ENCODE data around the gene CACNA1I. TPM values are rescaled to one million over a fixed set of nuclear protein-coding genes. Genes with fewer than 3 reads are reported as not detected.

Gene CACNA1I
- total and polyA plus RNA-seq, 2 experiments from 2014 or later, result 0.42 to 2.4 TPM

DNA sequence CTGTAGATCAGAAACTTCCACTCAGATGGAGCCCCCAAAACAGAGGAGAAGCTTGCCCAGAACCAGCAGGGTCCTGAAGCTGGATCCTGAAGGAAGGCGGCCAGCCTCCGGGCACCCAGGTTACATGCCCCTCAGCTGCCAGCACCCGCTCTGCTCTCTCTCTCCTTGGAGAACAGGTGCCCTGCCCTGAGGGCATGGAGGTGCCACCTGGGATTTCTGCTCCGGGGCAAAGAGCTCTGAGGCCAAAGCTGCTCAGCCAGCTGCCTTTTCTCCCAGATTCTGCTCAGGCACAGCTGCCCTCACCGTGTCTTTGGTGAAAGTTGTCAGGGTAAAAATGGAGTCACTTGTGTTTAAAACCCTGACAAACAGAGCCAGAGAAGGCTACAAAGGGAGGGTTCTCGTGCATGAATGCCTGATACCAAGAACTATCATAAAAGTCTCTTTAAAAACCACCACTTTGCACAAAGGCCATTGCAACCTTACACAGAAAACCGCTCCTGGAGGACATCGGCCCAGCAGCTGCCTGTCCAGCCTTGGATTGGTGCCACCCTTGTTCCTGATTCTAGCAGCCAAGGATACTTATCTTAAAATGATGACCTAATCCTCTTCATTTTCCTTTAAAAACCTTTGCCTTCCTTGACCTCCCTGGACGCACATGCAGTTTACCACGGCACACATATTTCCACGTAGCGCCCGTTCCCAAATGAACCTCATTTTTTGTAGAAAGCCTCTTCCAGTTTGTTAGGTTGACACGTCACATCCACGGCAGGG lies 140.0 kb downstream of the CACNA1I start:
- Histone ChIP-seq H3K27ac (ENCODE audit: low read depth) (no peak overlapping the region), H2AFZ (no peak overlapping the region), H4K20me1 (replicated peaks; ENCODE audit: insufficient read depth) (no peaks in the 10 kb centered on the region), H3F3A (replicated peaks; ENCODE audit: low read depth) (no peaks in the 10 kb centered on the region), H3K36me3 (ENCODE audit: insufficient read depth) (no peaks in the 10 kb centered on the region), H3K4me3 (no peak overlapping the region), H3K9me2 (ENCODE audit: insufficient read depth) (no peaks in the 10 kb centered on the region), H3K4me1 (ENCODE audit: insufficient read depth) (no peaks in the 10 kb centered on the region), H3K79me2 (replicated peaks; ENCODE audit: insufficient read depth) (no peaks in the 10 kb centered on the region), H3K4me2 (no peak overlapping the region), H3K27me3 (ENCODE audit: insufficient read depth) (no peaks in the 10 kb centered on the region)
- H3K9me3 Mint-ChIP-seq, result no peaks in the 10 kb centered on the region
- DNase-seq (ENCODE audit: low spot score) (no peak), ATAC-seq (no peak)
- no peak for TF ChIP-seq EZH2 (IDR thresholded peaks at IDR 0.05; ENCODE audit: low read depth, unreplicated experiment)
- TF ChIP-seq NANOG (IDR thresholded peaks at IDR 0.05; ENCODE audit: borderline replicate concordance), result no peak
- TF ChIP-seq ZNF462 (CRISPR knock-in tag; IDR thresholded peaks at IDR 0.05), result no peak
- TF ChIP-seq, protein P1, sequence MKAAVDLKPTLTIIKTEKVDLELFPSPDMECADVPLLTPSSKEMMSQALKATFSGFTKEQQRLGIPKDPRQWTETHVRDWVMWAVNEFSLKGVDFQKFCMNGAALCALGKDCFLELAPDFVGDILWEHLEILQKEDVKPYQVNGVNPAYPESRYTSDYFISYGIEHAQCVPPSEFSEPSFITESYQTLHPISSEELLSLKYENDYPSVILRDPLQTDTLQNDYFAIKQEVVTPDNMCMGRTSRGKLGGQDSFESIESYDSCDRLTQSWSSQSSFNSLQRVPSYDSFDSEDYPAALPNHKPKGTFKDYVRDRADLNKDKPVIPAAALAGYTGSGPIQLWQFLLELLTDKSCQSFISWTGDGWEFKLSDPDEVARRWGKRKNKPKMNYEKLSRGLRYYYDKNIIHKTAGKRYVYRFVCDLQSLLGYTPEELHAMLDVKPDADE (IDR thresholded peaks at IDR 0.05), result no peak
- no peak for TF ChIP-seq EZH2phosphoT487 (IDR thresholded peaks at IDR 0.05; ENCODE audit: unreplicated experiment)
- TF ChIP-seq POLR2AphosphoS5 (IDR thresholded peaks at IDR 0.05; ENCODE audit: low read depth), result no peak
- no peak for TF ChIP-seq ZNF114 (CRISPR knock-in tag; IDR thresholded peaks at IDR 0.05)
- TF ChIP-seq, protein P2, sequence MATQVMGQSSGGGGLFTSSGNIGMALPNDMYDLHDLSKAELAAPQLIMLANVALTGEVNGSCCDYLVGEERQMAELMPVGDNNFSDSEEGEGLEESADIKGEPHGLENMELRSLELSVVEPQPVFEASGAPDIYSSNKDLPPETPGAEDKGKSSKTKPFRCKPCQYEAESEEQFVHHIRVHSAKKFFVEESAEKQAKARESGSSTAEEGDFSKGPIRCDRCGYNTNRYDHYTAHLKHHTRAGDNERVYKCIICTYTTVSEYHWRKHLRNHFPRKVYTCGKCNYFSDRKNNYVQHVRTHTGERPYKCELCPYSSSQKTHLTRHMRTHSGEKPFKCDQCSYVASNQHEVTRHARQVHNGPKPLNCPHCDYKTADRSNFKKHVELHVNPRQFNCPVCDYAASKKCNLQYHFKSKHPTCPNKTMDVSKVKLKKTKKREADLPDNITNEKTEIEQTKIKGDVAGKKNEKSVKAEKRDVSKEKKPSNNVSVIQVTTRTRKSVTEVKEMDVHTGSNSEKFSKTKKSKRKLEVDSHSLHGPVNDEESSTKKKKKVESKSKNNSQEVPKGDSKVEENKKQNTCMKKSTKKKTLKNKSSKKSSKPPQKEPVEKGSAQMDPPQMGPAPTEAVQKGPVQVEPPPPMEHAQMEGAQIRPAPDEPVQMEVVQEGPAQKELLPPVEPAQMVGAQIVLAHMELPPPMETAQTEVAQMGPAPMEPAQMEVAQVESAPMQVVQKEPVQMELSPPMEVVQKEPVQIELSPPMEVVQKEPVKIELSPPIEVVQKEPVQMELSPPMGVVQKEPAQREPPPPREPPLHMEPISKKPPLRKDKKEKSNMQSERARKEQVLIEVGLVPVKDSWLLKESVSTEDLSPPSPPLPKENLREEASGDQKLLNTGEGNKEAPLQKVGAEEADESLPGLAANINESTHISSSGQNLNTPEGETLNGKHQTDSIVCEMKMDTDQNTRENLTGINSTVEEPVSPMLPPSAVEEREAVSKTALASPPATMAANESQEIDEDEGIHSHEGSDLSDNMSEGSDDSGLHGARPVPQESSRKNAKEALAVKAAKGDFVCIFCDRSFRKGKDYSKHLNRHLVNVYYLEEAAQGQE (IDR thresholded peaks at IDR 0.05; ENCODE audit: unreplicated experiment), result no peak
- TF ChIP-seq JUNB (IDR thresholded peaks at IDR 0.05; ENCODE audit: unreplicated experiment), result no peak
- no peak for TF ChIP-seq STAT1 (IDR thresholded peaks at IDR 0.05; ENCODE audit: unreplicated experiment)
- no peak for TF ChIP-seq CTCF (conservative IDR thresholded peaks at IDR 0.05; ENCODE audit: low read depth in 2 of 2)
- no peaks in the 10 kb centered on the region for H3K36me3 Mint-ChIP-seq (ENCODE audit: low read depth)
- peaks cover 8% of the 10 kb centered on the region for H3K27me3 Mint-ChIP-seq (ENCODE audit: insufficient read depth, low read depth, poor library complexity)
- no peak overlapping the region for H3K27ac Mint-ChIP-seq
- peaks cover 26% of the 10 kb centered on the region for H3K4me1 Mint-ChIP-seq
- no peak overlapping the region for H3K4me3 Mint-ChIP-seq

Data from GM23338 (cell line).